Left lung (tissue), 10 donors: ENCODE results near the gene SPATS1. TPM values are rescaled to one million over a fixed set of nuclear protein-coding genes. Genes with fewer than 3 reads are reported as not detected.

Source experiments
- ATAC-seq: fragments of 200-7000 bp; cut with Tn5 transposase; one replicate; pipeline ENCODE4 v1.9.1; 2020; ENCODE audit warnings: moderate library complexity
- DNase-seq, 4 donors: peaks; one replicate each; pipeline ENCODE4 v3.0.0-alpha.2; 2013 to 2020
- H3K27ac ChIP-seq, 2 donors: fragments of 200-600 bp; sonication (generic) in 1 of 2; one replicate each; pipeline versions ENCODE4 v1.5.0 to v1.8.0; 2020 to 2021
- H3K27me3 ChIP-seq, 2 donors: fragments of 200-600 bp; sonication (generic) in 1 of 2; one replicate each; pipeline versions ENCODE4 v1.5.0 to v1.8.0; 2020 to 2021
- H3K36me3 ChIP-seq, 2 donors: fragments of 200-600 bp; sonication (generic) in 1 of 2; one replicate each; pipeline versions ENCODE4 v1.5.0 to v1.8.0; 2020 to 2021
- H3K4me1 ChIP-seq, 2 donors: fragments of 200-600 bp; one replicate each; pipeline ENCODE4 v1.8.0; 2021
- H3K4me3 ChIP-seq, 2 donors: fragments of 200-600 bp; sonication (generic) in 1 of 2; one replicate each; pipeline versions ENCODE4 v1.5.0 to v1.8.0; 2020 to 2021; ENCODE audit warnings: mild to moderate bottlenecking in 1 of 2
- H3K9me3 ChIP-seq, 2 donors: fragments of 200-600 bp; sonication (generic) in 1 of 2; one replicate each; pipeline versions ENCODE4 v1.5.0 to v1.8.0; 2020 to 2021
- intact Hi-C, 2 donors: fragments of 100-400 bp; cut with DNase I; formaldehyde crosslinking; loops; one replicate each; pipeline versions ENCODE4 v1.11.2 to v1.14.2; 2022
- polyA plus RNA-seq, 6 donors: library from polyadenylated mRNA; unstranded; fragments of 120-200 nt; gene quantifications; one replicate each; pipeline ENCODE4 v1.2.1, GENCODE V29; 2013; ENCODE audit not compliant: insufficient read length in 6 of 6
- total RNA-seq, 2 donors: library from RNA; stranded (reverse); fragmentation: NEBNext Ultra II Directional; extraction: Animal tissue kit (Norgen Biotek cat#: 25700); gene quantifications; one replicate each; pipeline ENCODE4 v1.2.1, GENCODE V29; 2021
- TF ChIP-seq, protein P1 (sequence below), 2 donors: fragments of 200-600 bp; sonication (generic) in 1 of 2; IDR thresholded peaks; one replicate each; pipeline versions ENCODE4 v1.5.0 to v1.8.0; 2021; ENCODE audit warnings: antibody characterized with exemption in 2 of 2
- donor health status: DM: no; HTN: yes; CAD: no.
- donor health status: DM: no; HTN: no; CAD: no.

The SPATS1 gene
- total and polyA plus RNA-seq, 8 donors = 0.31 to 1.2 (median 0.41) TPM; not detected in 2

DNA sequence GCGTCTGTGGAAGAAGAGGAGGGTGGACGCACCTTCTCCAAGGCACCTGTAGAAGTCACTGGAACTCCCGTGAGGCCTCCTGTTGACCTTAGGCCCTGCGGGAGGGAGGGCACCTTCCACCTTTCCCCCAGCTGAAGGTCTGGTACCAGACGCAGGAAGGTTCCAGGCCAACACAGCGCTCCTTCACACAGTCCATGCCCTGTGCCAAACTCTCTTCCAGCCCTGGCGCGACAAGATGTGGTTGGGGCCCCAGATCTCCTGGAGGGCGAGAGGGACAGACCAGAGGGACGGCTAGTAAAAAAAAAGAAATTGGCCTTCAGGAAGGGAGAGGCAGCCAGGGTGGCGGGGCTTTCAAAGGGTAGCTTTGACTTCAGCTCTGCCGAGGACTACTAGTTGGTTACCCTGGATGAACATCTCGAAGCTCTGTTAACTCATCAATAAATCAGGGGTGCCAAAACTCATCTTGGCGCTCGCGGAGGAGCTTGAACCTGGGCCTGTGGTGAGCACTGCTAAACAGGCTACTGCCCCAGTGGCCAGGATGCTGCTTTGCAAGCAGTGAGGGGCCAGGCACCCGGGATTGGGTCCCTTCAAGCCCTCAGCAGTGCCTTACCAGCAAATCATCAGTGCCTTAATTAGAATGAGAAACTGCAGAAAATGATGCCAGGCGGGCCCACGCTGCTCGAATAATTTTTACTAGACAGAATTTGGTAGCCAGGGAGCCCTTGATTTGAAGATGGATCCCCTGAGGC lies 44.2 kb upstream of the SPATS1 start:
- TF ChIP-seq, protein P1, sequence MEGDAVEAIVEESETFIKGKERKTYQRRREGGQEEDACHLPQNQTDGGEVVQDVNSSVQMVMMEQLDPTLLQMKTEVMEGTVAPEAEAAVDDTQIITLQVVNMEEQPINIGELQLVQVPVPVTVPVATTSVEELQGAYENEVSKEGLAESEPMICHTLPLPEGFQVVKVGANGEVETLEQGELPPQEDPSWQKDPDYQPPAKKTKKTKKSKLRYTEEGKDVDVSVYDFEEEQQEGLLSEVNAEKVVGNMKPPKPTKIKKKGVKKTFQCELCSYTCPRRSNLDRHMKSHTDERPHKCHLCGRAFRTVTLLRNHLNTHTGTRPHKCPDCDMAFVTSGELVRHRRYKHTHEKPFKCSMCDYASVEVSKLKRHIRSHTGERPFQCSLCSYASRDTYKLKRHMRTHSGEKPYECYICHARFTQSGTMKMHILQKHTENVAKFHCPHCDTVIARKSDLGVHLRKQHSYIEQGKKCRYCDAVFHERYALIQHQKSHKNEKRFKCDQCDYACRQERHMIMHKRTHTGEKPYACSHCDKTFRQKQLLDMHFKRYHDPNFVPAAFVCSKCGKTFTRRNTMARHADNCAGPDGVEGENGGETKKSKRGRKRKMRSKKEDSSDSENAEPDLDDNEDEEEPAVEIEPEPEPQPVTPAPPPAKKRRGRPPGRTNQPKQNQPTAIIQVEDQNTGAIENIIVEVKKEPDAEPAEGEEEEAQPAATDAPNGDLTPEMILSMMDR (IDR thresholded peaks at IDR 0.05) = no peak
- intact Hi-C loops = no loop called here
- Histone ChIP-seq H3K9me3 (no peaks in the 10 kb centered on the region), H3K4me1 (peaks cover 8 to 15% of the 10 kb centered on the region in 2 donors), H3K36me3 (peaks cover 0 to 33% of the 10 kb centered on the region in 2 donors), H3K4me3 (no peak overlapping the region), H3K27me3 (peaks cover 33 to 58% of the 10 kb centered on the region in 2 donors), H3K27ac (no peak overlapping the region)
- DNase-seq (no peak), ATAC-seq (no peak)

DNA sequence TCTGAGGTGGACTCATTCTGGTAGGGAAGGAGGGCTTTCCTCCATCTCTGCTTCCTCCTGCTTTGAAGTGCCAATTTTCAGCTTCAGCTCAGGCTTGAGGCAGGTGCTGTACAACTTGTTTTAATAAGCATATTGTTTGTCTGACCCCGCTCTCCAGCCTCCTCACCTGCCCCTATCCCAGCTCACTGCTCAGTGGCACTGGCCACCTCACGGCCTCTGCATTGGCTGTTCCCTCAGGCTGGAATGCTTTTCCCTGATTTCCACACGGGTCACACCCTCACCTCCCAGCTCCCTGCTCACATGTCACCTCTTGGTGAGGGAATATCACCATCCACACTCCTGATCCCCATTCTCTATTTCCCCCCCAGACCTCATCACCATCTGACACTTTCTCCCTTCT lies 43.6 kb upstream of the SPATS1 start:
- no peak for DNase-seq
- Histone ChIP-seq H3K9me3 (no peaks in the 10 kb centered on the region), H3K36me3 (peaks cover 0 to 40% of the 10 kb centered on the region in 2 donors), H3K4me3 (no peak overlapping the region), H3K4me1 (peaks cover 8 to 15% of the 10 kb centered on the region in 2 donors), H3K27ac (no peak overlapping the region), H3K27me3 (peaks cover 33 to 51% of the 10 kb centered on the region in 2 donors)
- intact Hi-C loops = no loop called here
- no peak for ATAC-seq
- TF ChIP-seq, protein P1 (IDR thresholded peaks at IDR 0.05) = no peak

DNA sequence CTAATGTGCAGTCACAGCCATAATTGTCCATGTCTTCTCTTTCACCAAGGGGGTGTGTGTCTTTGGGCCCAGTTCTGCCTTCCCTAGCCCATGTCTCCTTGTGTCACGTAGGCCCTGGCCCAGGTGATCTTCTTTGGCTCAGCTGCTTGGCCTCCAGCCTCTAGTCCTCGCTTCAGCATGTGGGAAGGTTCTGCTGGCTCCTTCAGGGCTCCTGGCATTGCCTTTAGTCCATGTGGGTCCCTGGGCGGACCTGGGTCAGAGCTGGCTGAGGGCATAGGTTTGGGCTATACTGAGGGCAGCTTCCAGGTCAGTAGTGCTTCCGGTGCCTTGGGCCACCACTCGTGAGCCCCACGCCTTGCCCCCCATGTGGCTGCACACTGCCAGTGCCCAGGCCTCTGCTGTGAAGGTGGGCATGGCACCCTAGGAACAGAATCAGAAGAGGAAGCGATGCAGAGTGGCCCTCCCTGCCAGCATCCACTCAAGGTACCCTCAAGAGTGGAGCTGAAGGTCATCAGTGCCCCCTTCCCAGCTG lies 42.1 kb upstream of the SPATS1 start:
- TF ChIP-seq, protein P1 (IDR thresholded peaks at IDR 0.05) = no peak
- no peak overlapping the region for H3K4me3 ChIP-seq
- ATAC-seq (no peak), DNase-seq (no peak)
- intact Hi-C loops = no loop called here
- H3K9me3 ChIP-seq = no peaks in the 10 kb centered on the region
- H3K27me3 ChIP-seq = peaks cover 27 to 36% of the 10 kb centered on the region in 2 donors
- peaks cover 8 to 15% of the 10 kb centered on the region in 2 donors for H3K4me1 ChIP-seq
- H3K36me3 ChIP-seq = peaks cover 0 to 55% of the 10 kb centered on the region in 2 donors
- no peak overlapping the region for H3K27ac ChIP-seq

DNA sequence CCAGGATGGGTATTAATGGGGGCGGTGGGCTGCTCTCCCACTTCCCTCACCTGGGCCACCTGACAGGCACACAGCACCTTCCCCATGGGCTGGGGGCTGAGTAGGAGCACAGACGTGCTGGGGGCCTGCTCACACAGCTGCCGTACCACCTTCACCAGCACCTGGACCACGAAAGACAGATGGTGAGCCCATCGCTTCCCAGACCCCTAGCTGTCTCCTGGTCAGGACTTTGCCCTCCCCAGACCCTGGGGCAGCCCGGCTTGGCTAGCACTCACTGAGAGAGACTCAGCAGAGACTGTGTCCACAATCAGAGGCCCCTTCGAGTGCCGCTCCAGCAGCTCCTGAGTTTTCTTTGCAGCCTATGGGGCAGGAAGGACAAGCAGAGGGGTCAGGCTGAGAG lies 41.3 kb upstream of the SPATS1 start:
- DNase-seq = no peak
- peaks cover 8 to 15% of the 10 kb centered on the region in 2 donors for H3K4me1 ChIP-seq
- no peak overlapping the region for H3K27ac ChIP-seq
- peaks cover 23 to 29% of the 10 kb centered on the region in 2 donors for H3K27me3 ChIP-seq
- no peaks in the 10 kb centered on the region for H3K9me3 ChIP-seq
- no peak overlapping the region for H3K4me3 ChIP-seq
- intact Hi-C loops = no loop called here
- TF ChIP-seq, protein P1 (IDR thresholded peaks at IDR 0.05) = no peak
- ATAC-seq = no peak
- H3K36me3 ChIP-seq = peaks cover 0 to 62% of the 10 kb centered on the region in 2 donors

DNA sequence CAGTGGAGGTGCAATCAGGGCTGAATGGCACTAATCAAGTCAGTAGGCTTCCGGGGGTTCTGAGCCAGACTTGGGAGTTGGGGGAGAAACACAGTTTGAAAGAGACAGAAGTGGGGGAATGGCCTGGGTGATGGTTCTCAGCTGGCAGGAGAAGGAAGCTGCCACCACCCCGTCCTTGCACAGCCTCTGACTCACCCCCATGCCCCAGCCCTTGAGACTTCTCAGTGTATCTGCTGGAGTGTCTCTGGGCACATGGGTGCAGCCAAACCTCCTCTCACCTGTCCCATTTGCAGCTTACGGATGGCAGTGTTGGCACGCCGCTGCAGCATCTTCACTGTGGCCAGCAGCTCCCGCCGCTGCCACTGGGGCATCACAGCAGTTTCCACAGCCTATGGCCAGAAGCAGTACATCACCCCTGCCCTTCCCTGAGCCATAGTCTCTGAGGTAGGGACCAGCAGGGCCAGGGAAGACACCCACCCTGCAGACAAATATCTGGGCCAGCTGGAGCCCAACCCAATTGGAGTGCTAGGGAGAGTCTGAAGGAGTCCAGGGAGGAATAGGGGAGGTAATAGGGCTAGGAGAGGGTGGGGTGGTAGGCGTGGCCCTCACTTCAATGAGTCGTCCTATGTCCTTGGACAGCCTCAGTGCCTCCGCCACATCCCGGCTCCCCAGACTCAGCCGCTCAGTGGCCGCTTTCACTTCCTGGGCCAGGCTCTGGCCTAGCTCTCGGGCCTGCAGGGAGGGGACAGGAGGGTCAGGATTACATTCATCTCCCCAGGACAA lies 40.5 kb upstream of the SPATS1 start:
- TF ChIP-seq, protein P1 (IDR thresholded peaks at IDR 0.05) = no peak
- DNase-seq = no peak
- peaks cover 14 to 20% of the 10 kb centered on the region in 2 donors for H3K27me3 ChIP-seq
- H3K4me1 ChIP-seq = peaks cover 8 to 13% of the 10 kb centered on the region in 2 donors
- intact Hi-C loops = no loop called here
- no peak for ATAC-seq
- peaks cover 0 to 71% of the 10 kb centered on the region in 2 donors for H3K36me3 ChIP-seq
- H3K9me3 ChIP-seq = no peaks in the 10 kb centered on the region
- H3K4me3 ChIP-seq = no peak overlapping the region
- no peak overlapping the region for H3K27ac ChIP-seq
